Measurements from ENCODE around the gene MAEL.

Gene MAEL

DNA sequence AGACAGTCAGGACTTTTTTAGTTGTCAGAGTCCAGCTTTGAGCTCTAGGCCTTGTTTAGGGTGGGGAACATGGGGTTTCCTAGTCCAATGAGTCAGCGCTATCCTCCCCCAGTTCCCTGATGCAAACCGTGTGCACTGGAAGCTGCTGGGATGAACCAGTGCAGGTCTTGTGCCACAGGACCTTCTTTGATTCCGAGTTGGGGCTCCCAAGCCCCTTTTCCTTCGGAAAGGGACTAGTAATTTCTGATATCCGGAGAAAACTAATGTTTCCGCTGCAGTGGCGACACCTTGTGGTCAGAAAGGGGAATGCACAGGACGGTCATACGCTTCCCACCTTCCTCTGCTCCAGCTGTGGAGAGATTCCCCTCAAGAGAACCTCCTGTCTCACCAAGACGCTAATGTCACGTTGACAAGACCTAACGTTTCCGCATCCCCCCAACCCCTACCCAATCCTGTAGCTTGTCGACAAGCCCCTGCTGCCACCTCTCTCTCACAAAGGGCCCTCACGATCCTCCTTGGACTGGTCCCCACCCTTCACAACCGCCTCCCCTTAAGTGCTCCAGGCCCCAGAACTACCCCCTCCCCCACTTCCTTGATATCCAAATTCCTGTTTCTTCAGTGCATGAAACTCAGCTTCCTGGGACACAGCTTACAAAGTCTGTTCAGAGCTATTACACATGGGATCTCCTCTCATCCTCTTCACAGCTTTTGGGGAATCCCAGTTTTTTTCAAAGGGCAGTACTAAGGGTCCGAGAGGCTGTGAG, 70.1 kb downstream of the MAEL start:
- Histone ChIP-seq H3K4me1 (ENCODE audit: control insufficient read depth, low read length) (peaks cover 10% of the 10 kb centered on the region), H3K27me3 (ENCODE audit: control insufficient read depth, low read length) (no peaks in the 10 kb centered on the region), H3K79me2 (ENCODE audit: control insufficient read depth, low read length) (no peaks in the 10 kb centered on the region), H3K4me3 (ENCODE audit: low read length) (0 out of 2 replicates have a peak overlapping the region, but pooled peaks have one; percentile 27), H3K9me3 (ENCODE audit: control insufficient read depth, insufficient read depth, low read length) (no peaks in the 10 kb centered on the region), H3K4me2 (ENCODE audit: low read length) (peak overlapping the region; percentile 61), H3F3A (ENCODE audit: control insufficient read depth, insufficient read depth) (0 out of 2 replicates have a peak, but pooled peaks cover 3% of the 10 kb centered on the region), H3K36me3 (ENCODE audit: control insufficient read depth, low read length) (no peaks in the 10 kb centered on the region), H3K9me2 (replicated peaks; ENCODE audit: control insufficient read depth, low read length) (no peaks in the 10 kb centered on the region), H4K20me1 (ENCODE audit: control insufficient read depth, insufficient read depth, low read depth, low read length) (no peaks in the 10 kb centered on the region), H3K27ac (ENCODE audit: low read depth, low read length) (no peak overlapping the region)
- TF ChIP-seq, protein P1, sequence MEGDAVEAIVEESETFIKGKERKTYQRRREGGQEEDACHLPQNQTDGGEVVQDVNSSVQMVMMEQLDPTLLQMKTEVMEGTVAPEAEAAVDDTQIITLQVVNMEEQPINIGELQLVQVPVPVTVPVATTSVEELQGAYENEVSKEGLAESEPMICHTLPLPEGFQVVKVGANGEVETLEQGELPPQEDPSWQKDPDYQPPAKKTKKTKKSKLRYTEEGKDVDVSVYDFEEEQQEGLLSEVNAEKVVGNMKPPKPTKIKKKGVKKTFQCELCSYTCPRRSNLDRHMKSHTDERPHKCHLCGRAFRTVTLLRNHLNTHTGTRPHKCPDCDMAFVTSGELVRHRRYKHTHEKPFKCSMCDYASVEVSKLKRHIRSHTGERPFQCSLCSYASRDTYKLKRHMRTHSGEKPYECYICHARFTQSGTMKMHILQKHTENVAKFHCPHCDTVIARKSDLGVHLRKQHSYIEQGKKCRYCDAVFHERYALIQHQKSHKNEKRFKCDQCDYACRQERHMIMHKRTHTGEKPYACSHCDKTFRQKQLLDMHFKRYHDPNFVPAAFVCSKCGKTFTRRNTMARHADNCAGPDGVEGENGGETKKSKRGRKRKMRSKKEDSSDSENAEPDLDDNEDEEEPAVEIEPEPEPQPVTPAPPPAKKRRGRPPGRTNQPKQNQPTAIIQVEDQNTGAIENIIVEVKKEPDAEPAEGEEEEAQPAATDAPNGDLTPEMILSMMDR (IDR thresholded peaks at IDR 0.05; ENCODE audit: low read depth, low read length, poor library complexity, severe bottlenecking) = peak; percentile 95
- TF ChIP-seq EZH2phosphoT487 (IDR thresholded peaks at IDR 0.05; ENCODE audit: borderline replicate concordance, low read length) = no peak

DNA sequence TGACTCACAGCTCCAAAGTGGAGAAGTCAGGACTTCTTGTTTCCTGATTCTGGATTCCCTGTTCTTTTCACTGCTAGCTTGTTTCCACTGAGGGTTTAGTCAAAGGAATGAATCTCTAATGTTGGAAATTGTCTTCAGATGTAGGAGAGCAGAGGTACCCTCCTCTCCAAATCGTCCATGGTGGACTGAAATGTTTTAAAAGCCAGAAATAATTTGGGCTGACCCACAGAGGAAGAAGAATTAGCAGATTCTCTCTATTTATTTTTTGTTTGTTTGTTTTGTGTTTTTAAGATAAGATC, 70.7 kb downstream of the MAEL start:
- H3K9me3 ChIP-seq (ENCODE audit: control insufficient read depth, insufficient read depth, low read length) = no peaks in the 10 kb centered on the region
- H3K36me3 ChIP-seq (ENCODE audit: control insufficient read depth, low read length) = no peaks in the 10 kb centered on the region
- H3K27ac ChIP-seq (ENCODE audit: low read depth, low read length) = no peak overlapping the region
- no peaks in the 10 kb centered on the region for H3K27me3 ChIP-seq (ENCODE audit: control insufficient read depth, low read length)
- peaks cover 10% of the 10 kb centered on the region for H3K4me1 ChIP-seq (ENCODE audit: control insufficient read depth, low read length)
- H3K79me2 ChIP-seq (ENCODE audit: control insufficient read depth, low read length) = no peaks in the 10 kb centered on the region
- no peak overlapping the region for H3K4me3 ChIP-seq (ENCODE audit: low read length)
- H3F3A ChIP-seq (ENCODE audit: control insufficient read depth, insufficient read depth) = 0 out of 2 replicates have a peak, but pooled peaks cover 3% of the 10 kb centered on the region
- H4K20me1 ChIP-seq (ENCODE audit: control insufficient read depth, insufficient read depth, low read depth, low read length) = no peaks in the 10 kb centered on the region
- H3K4me2 ChIP-seq (ENCODE audit: low read length) = no peak overlapping the region
- TF ChIP-seq EZH2phosphoT487 (IDR thresholded peaks at IDR 0.05; ENCODE audit: borderline replicate concordance, low read length) = no peak
- TF ChIP-seq, protein P1 (IDR thresholded peaks at IDR 0.05; ENCODE audit: low read depth, low read length, poor library complexity, severe bottlenecking) = no peak
- no peaks in the 10 kb centered on the region for H3K9me2 ChIP-seq (replicated peaks; ENCODE audit: control insufficient read depth, low read length)

DNA sequence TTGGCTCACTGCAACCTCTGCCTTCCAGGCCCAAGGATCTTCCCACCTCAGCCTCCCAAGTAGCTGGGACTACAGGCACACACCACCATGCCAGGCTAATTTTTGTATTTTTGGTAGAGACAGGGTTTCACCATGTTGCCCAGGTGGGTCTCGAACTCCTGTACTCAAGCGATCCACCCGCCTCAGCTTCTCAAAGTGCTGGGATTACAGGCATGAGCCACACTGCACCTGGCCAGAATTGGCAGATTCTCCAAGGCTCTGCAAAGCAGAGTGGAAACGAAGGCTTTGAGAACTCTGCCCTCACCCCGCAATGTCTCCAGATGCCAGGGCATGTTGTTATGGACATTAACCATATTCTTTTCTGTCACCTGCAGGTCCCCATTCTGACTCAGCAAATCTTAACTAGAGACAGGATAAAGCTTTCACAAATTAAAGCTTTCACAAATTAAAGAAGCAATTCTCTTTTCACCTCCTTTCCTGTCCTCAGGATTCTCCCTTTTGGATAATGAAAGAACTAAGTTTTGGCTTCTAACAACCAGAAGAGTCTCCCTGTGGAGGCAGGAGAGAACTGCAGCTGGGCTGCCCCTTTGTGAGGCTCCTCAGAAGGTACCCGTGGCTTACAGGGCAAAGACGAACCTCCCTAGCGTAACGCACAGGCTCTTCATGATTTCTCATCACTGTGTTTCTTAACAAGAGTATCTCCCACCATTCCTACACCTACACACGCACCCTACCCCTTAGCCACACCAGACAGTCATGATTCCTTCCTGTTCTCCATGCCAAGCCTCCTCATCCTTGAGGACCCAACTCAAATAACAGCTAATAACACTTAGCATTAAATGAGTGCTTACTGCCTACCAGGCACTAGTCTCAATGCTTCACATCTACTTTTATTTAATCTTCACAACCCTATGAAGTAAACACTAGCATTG, 71.3 kb downstream of the MAEL start:
- Histone ChIP-seq H3F3A (ENCODE audit: control insufficient read depth, insufficient read depth) (0 out of 2 replicates have a peak, but pooled peaks cover 3% of the 10 kb centered on the region), H3K36me3 (ENCODE audit: control insufficient read depth, low read length) (no peaks in the 10 kb centered on the region), H4K20me1 (ENCODE audit: control insufficient read depth, insufficient read depth, low read depth, low read length) (no peaks in the 10 kb centered on the region), H3K27ac (ENCODE audit: low read depth, low read length) (no peak overlapping the region), H3K9me3 (ENCODE audit: control insufficient read depth, insufficient read depth, low read length) (no peaks in the 10 kb centered on the region), H3K79me2 (ENCODE audit: control insufficient read depth, low read length) (no peaks in the 10 kb centered on the region), H3K9me2 (replicated peaks; ENCODE audit: control insufficient read depth, low read length) (no peaks in the 10 kb centered on the region), H3K4me1 (ENCODE audit: control insufficient read depth, low read length) (peaks cover 10% of the 10 kb centered on the region), H3K4me3 (ENCODE audit: low read length) (no peak overlapping the region), H3K27me3 (ENCODE audit: control insufficient read depth, low read length) (no peaks in the 10 kb centered on the region), H3K4me2 (ENCODE audit: low read length) (no peak overlapping the region)
- TF ChIP-seq, protein P1 (IDR thresholded peaks at IDR 0.05; ENCODE audit: low read depth, low read length, poor library complexity, severe bottlenecking) = no peak
- no peak for TF ChIP-seq EZH2phosphoT487 (IDR thresholded peaks at IDR 0.05; ENCODE audit: borderline replicate concordance, low read length)
